ENCODE data around the gene RGS3.

Gene RGS3

DNA sequence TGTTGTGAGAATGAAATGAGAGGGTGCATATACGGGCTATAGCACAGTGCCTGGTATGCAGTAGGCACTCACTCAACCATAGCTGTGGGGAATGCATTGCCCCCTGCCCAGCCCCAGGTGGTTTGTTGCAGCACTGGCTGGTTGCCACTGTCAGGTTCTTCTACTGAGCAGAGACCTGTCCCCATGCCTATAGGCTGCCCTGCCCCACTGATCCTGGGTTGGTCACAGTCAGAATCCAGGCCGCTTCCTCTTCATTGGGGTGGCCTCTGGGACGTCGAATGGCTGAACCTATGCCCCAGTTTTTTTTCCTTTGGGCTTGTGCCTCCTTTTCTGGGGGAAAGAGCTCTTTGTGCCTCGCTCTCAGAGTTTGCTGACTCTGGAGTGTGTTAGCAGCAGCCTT lies 74.6 kb downstream of the RGS3 start:
- TF ChIP-seq, protein P1, sequence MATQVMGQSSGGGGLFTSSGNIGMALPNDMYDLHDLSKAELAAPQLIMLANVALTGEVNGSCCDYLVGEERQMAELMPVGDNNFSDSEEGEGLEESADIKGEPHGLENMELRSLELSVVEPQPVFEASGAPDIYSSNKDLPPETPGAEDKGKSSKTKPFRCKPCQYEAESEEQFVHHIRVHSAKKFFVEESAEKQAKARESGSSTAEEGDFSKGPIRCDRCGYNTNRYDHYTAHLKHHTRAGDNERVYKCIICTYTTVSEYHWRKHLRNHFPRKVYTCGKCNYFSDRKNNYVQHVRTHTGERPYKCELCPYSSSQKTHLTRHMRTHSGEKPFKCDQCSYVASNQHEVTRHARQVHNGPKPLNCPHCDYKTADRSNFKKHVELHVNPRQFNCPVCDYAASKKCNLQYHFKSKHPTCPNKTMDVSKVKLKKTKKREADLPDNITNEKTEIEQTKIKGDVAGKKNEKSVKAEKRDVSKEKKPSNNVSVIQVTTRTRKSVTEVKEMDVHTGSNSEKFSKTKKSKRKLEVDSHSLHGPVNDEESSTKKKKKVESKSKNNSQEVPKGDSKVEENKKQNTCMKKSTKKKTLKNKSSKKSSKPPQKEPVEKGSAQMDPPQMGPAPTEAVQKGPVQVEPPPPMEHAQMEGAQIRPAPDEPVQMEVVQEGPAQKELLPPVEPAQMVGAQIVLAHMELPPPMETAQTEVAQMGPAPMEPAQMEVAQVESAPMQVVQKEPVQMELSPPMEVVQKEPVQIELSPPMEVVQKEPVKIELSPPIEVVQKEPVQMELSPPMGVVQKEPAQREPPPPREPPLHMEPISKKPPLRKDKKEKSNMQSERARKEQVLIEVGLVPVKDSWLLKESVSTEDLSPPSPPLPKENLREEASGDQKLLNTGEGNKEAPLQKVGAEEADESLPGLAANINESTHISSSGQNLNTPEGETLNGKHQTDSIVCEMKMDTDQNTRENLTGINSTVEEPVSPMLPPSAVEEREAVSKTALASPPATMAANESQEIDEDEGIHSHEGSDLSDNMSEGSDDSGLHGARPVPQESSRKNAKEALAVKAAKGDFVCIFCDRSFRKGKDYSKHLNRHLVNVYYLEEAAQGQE (IDR thresholded peaks at IDR 0.05; ENCODE audit: low read depth) = no peak
- no peak for TF ChIP-seq TCF12 (IDR thresholded peaks at IDR 0.05; ENCODE audit: low read depth)
- TF ChIP-seq EGR1 (IDR thresholded peaks at IDR 0.05) = no peak
- no peak for TF ChIP-seq ZBTB7A (IDR thresholded peaks at IDR 0.05; ENCODE audit: low read depth)
- TF ChIP-seq EP300 (IDR thresholded peaks at IDR 0.05; ENCODE audit: borderline replicate concordance) = no peak
- no peak for TF ChIP-seq FOXM1 (IDR thresholded peaks at IDR 0.05; ENCODE audit: borderline replicate concordance, low read depth)
- TF ChIP-seq, protein P2, sequence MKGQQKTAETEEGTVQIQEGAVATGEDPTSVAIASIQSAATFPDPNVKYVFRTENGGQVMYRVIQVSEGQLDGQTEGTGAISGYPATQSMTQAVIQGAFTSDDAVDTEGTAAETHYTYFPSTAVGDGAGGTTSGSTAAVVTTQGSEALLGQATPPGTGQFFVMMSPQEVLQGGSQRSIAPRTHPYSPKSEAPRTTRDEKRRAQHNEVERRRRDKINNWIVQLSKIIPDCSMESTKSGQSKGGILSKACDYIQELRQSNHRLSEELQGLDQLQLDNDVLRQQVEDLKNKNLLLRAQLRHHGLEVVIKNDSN (IDR thresholded peaks at IDR 0.05) = no peak
- TF ChIP-seq TEAD4 (IDR thresholded peaks at IDR 0.05) = no peak
- no peak for TF ChIP-seq YY1 (IDR thresholded peaks at IDR 0.05; ENCODE audit: low read depth)
- no peak for TF ChIP-seq CREB1 (IDR thresholded peaks at IDR 0.05; ENCODE audit: low read depth)
- TF ChIP-seq, protein P3, sequence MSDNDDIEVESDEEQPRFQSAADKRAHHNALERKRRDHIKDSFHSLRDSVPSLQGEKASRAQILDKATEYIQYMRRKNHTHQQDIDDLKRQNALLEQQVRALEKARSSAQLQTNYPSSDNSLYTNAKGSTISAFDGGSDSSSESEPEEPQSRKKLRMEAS (IDR thresholded peaks at IDR 0.05) = no peak
- TF ChIP-seq RAD21 (IDR thresholded peaks at IDR 0.05; ENCODE audit: low read depth) = no peak
- TF ChIP-seq CEBPB (IDR thresholded peaks at IDR 0.05) = no peak
- TF ChIP-seq TAF1 (IDR thresholded peaks at IDR 0.05; ENCODE audit: low read depth) = no peak
- no peak for TF ChIP-seq NFIC (IDR thresholded peaks at IDR 0.05)

DNA sequence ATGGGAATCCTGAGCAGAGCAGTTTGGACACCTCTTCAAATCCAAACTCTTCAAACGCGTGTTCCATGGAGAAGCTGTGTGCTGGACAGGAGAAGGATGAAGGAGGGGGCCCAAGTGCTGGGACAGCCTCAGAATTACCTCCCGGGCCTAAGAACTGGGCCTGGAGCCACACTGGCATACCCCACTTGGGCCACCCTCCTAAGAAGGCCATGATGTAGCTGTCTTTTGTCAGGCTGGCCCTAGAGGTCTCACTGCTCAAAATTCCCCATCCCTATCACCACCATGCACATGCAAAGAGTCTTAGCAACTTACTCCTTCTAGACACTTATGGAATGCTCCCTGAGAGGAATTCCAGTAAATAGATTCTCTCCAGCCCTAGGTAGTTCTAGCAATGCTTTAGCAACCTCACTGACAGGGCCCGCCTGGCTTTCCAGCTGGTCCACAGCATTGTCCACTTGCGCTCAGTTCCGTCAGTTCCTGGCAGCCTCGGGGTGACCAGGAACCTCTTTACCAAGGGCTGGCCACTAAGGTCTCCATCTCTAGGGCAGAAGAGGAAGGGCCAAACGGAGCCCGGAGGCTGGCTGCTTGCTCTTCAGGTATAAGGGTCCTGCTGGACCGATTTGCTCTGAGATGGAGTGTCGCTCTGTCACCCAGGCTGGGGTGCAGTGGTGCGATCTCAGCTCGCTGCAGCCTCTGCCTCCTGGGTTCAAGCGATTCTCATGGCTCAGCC lies 75.3 kb downstream of the RGS3 start:
- TF ChIP-seq TAF1 (IDR thresholded peaks at IDR 0.05; ENCODE audit: low read depth) = no peak
- TF ChIP-seq ZBTB7A (IDR thresholded peaks at IDR 0.05; ENCODE audit: low read depth) = no peak
- TF ChIP-seq CREB1 (IDR thresholded peaks at IDR 0.05; ENCODE audit: low read depth) = no peak
- no peak for TF ChIP-seq TCF12 (IDR thresholded peaks at IDR 0.05; ENCODE audit: low read depth)
- no peak for TF ChIP-seq YY1 (IDR thresholded peaks at IDR 0.05; ENCODE audit: low read depth)
- no peak for TF ChIP-seq EGR1 (IDR thresholded peaks at IDR 0.05)

DNA sequence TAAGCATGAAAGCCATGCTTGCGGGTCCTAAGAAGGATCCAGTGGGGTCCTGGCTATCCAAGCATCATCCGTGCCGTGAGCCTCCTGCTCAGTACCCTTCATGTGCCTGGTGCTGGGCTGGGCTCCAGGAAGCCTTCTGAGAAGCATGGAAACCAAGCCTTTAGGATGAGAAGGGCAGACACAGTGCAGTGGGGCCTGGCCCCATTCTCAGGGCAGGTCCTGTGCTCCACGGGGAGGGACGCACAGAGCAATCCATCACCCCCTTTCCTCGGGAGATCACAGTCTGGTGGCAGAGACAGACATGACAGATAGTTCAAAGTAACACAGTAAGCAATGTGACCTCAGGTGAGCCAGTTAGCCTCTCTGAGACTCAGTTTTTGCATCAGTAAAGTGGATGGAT lies 76.9 kb downstream of the RGS3 start:
- TF ChIP-seq TEAD4 (IDR thresholded peaks at IDR 0.05) = no peak
- no peak for TF ChIP-seq YY1 (IDR thresholded peaks at IDR 0.05; ENCODE audit: low read depth)
- TF ChIP-seq CEBPB (IDR thresholded peaks at IDR 0.05) = no peak
- no peak for TF ChIP-seq CREB1 (IDR thresholded peaks at IDR 0.05; ENCODE audit: low read depth)
- no peak for TF ChIP-seq FOXM1 (IDR thresholded peaks at IDR 0.05; ENCODE audit: borderline replicate concordance, low read depth)

DNA sequence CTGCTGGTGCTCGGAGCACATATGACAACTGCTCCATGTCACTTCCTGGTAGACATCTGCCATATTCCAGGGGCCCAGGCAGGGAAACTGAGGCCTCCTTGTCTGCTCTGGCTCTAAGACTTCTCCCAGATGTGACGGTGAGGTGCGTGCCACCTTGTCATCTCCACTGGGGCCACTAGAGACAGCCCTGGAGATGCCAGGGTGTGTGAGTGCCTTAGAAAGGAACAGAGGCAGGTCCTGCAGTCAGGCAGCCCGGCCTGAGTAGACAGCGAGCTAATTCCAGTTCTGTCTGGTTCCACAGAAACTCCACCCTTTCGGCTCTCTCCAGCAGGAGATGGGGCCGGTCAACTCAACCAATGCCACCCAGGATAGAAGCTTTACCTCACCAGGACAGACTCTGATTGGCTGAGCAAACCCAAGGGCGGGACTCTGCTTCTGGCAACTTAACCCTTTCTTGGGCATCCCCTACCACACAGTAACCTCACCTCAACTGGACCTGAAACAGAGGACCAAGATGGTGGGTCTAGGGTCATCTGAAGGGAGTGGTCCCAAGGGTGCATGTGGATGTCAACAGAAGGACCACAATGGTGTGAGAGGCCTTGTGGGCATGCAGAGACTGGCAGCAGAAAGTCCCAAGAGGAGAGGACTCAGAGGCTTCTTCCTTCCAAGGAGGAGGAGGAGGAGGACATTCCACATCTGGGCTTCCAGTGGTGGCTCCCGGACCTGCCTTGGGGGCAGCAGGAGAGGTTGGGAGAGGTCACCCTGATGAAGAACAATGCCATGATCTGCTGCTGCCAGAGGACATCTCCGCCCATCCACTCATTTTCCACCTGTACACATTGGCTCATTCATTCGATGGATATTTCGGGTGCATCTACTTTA lies 77.7 kb downstream of the RGS3 start:
- TF ChIP-seq TEAD4 (IDR thresholded peaks at IDR 0.05) = no peak
- TF ChIP-seq, protein P1 (IDR thresholded peaks at IDR 0.05; ENCODE audit: low read depth) = no peak
- TF ChIP-seq TAF1 (IDR thresholded peaks at IDR 0.05; ENCODE audit: low read depth) = peak; percentile 39; the same call in 1 of the 2 replicates
- no peak for TF ChIP-seq EP300 (IDR thresholded peaks at IDR 0.05; ENCODE audit: borderline replicate concordance)
- TF ChIP-seq, protein P2 (IDR thresholded peaks at IDR 0.05) = no peak
- no peak for TF ChIP-seq ZBTB7A (IDR thresholded peaks at IDR 0.05; ENCODE audit: low read depth)
- TF ChIP-seq NFIC (IDR thresholded peaks at IDR 0.05) = no peak

DNA sequence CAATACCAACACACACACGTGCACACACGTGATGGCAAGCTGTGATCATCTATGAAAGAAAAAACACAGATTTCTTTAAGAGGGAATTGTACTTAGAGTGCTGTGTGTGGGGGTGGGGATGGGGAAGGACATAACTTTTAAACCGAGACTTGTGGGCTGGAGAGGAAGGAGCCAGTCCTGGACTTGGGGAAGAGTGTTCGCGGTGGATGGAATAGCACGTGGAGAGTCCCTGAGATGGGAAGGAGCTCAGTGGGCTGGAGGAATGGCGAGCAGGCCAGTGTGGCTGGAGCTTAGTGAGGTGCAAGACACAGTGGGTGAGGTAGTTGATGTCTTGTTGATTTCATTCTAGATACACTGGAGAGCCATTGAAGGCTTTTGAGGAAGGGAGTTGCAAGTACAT lies 78.5 kb downstream of the RGS3 start:
- TF ChIP-seq, protein P2 (IDR thresholded peaks at IDR 0.05) = no peak
- no peak for TF ChIP-seq YY1 (IDR thresholded peaks at IDR 0.05; ENCODE audit: low read depth)
- TF ChIP-seq EP300 (IDR thresholded peaks at IDR 0.05; ENCODE audit: borderline replicate concordance) = no peak
- TF ChIP-seq TAF1 (IDR thresholded peaks at IDR 0.05; ENCODE audit: low read depth) = no peak
- TF ChIP-seq CEBPB (IDR thresholded peaks at IDR 0.05) = no peak
- no peak for TF ChIP-seq RAD21 (IDR thresholded peaks at IDR 0.05; ENCODE audit: low read depth)
- no peak for TF ChIP-seq FOXM1 (IDR thresholded peaks at IDR 0.05; ENCODE audit: borderline replicate concordance, low read depth)
- TF ChIP-seq ZBTB7A (IDR thresholded peaks at IDR 0.05; ENCODE audit: low read depth) = no peak
- no peak for TF ChIP-seq EGR1 (IDR thresholded peaks at IDR 0.05)
- no peak for TF ChIP-seq TCF12 (IDR thresholded peaks at IDR 0.05; ENCODE audit: low read depth)
- no peak for TF ChIP-seq CREB1 (IDR thresholded peaks at IDR 0.05; ENCODE audit: low read depth)
- TF ChIP-seq, protein P3 (IDR thresholded peaks at IDR 0.05) = no peak
- no peak for TF ChIP-seq NFIC (IDR thresholded peaks at IDR 0.05)

Data from Ishikawa (cell line).